Measurements from ENCODE around the gene HAUS7. TPM values are rescaled to one million over a fixed set of nuclear protein-coding genes. Genes with fewer than 3 reads are reported as not detected.

HAUS7 gene
- total and polyA plus RNA-seq, 2 experiments from 2014 or later: 24.5 to 28.3 TPM

DNA sequence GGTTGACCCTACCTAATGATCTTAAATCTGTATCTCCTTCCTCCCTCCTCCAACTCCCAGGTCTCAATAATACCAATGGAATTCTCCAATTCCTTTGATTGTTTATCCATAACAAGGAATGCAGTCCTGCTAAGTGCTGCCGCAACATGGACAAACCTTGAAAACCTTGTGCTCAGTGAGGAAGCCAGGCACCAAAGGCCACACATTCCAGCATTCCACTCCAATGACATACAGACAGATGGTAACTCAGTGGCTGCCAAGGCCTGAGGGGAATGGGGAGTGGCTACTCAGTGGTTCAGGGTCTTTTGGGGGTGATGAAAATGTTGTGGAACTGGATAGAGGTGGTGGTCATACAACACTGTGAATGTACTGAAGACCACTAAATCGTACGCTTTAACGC is 10.4 kb downstream of the HAUS7 start:
- Histone ChIP-seq H2AFZ (no peak overlapping the region), H3K4me1 (ENCODE audit: insufficient read depth) (peaks cover 7% of the 10 kb centered on the region), H3K27me3 (replicated peaks; ENCODE audit: insufficient read depth) (no peaks in the 10 kb centered on the region), H3K36me3 (ENCODE audit: low read depth) (no peaks in the 10 kb centered on the region), H3K9me2 (ENCODE audit: insufficient read depth) (no peaks in the 10 kb centered on the region), H3K27ac (no peak overlapping the region), H4K20me1 (ENCODE audit: insufficient read depth) (no peaks in the 10 kb centered on the region), H3F3A (ENCODE audit: insufficient read depth) (no peaks in the 10 kb centered on the region), H3K79me2 (ENCODE audit: insufficient read depth) (no peaks in the 10 kb centered on the region), H3K4me2 (ENCODE audit: unreplicated experiment) (no peak overlapping the region), H3K9ac (no peak overlapping the region), H3K4me3 (no peak overlapping the region), H3K9me3 (ENCODE audit: low read depth) (no peaks in the 10 kb centered on the region)
- in situ Hi-C loops (cut with MboI): no loop called here
- WGBS, 2 experiments (ENCODE audit: low coverage in 1 of 2, low lambda C conversion rate in 2 of 2, missing lambda C conversion rate in 2 of 2): 73 to 82% methylated on average over 3 to 4 of the region's 4 CpGs
- DNase-seq: peak; percentile 58
- TF ChIP-seq EZH2 (IDR thresholded peaks at IDR 0.05; ENCODE audit: insufficient read depth, poor library complexity, severe bottlenecking): no peak
- TF ChIP-seq EZH2phosphoT487 (IDR thresholded peaks at IDR 0.05; ENCODE audit: insufficient read depth, low read depth): no peak

DNA sequence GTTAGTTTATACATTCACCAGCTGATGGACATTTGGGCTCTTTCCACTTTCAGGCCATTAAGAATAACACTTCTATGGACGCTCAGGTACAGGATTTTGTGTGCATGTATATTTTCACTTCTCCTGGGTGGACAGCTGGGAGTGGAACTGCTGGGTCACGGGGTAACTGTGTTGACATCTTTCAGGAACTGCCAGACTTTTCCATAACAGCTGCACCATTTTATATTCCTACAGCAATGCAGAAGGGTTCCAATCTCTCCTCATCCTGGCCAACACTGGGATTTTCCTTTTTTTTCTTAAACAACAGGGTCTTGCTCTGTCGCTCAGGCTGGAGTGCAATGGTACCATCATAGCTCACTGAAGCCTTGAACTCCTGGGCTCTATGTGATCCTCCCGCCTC is 11.9 kb downstream of the HAUS7 start:
- no peak for DNase-seq

DNA sequence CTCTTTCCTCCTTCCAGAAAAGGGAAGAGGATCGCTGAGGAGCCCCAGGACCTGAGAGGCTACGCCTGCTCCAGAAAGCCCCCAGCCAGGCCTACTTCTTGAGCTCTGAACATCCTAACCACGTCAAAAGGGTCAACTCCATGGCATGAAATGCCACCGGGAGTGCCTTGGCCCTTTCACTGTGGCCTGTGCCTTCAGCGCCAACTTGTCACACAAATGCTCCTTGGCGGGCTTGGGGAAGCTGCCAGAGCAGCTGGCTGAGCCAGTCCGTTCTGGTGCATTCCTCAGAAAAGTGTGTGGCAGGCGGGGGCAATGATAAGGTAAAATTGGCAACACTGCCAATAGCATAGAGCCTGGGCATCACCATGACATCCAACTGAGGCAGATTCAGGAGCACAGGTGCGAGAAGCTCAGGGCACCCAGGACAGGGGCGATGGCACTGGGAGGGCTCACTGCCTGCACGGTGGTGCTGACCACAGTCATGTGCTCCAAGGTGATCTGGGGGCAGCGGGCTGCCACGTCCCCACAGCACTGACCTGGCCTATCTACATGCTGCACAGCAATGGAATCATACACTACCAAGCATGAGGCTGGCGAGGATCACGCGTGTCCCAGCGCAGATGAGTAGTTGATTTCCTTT is 12.4 kb downstream of the HAUS7 start:
- no peak for DNase-seq
- no peaks in the 10 kb centered on the region for H3F3A ChIP-seq (ENCODE audit: insufficient read depth)
- H2AFZ ChIP-seq: no peak overlapping the region
- no peak overlapping the region for H3K4me2 ChIP-seq (ENCODE audit: unreplicated experiment)
- H4K20me1 ChIP-seq (ENCODE audit: insufficient read depth): no peaks in the 10 kb centered on the region
- no peaks in the 10 kb centered on the region for H3K9me2 ChIP-seq (ENCODE audit: insufficient read depth)
- no peaks in the 10 kb centered on the region for H3K9me3 ChIP-seq (ENCODE audit: low read depth)
- no peaks in the 10 kb centered on the region for H3K27me3 ChIP-seq (replicated peaks; ENCODE audit: insufficient read depth)
- H3K4me1 ChIP-seq (ENCODE audit: insufficient read depth): peaks cover 7% of the 10 kb centered on the region
- in situ Hi-C loops (cut with MboI): no loop called here
- H3K79me2 ChIP-seq (ENCODE audit: insufficient read depth): no peaks in the 10 kb centered on the region
- no peak for TF ChIP-seq EZH2 (IDR thresholded peaks at IDR 0.05; ENCODE audit: insufficient read depth, poor library complexity, severe bottlenecking)
- no peak for TF ChIP-seq EZH2phosphoT487 (IDR thresholded peaks at IDR 0.05; ENCODE audit: insufficient read depth, low read depth)
- H3K9ac ChIP-seq: no peak overlapping the region
- H3K36me3 ChIP-seq (ENCODE audit: low read depth): no peaks in the 10 kb centered on the region
- no peak overlapping the region for H3K4me3 ChIP-seq
- H3K27ac ChIP-seq: no peak overlapping the region
- 92% methylated on average over 9 to 15 of the region's 17 CpGs for WGBS, 2 experiments (ENCODE audit: low coverage in 1 of 2, low lambda C conversion rate in 2 of 2, missing lambda C conversion rate in 2 of 2)

More for the DNA sequence above, 11.9 kb downstream of the HAUS7 start:
- no peaks in the 10 kb centered on the region for H3K79me2 ChIP-seq (ENCODE audit: insufficient read depth)
- 96 to 100% methylated on average over 3 to 4 of the region's 4 CpGs for WGBS, 2 experiments (ENCODE audit: low coverage in 1 of 2, low lambda C conversion rate in 2 of 2, missing lambda C conversion rate in 2 of 2)
- H3K27me3 ChIP-seq (replicated peaks; ENCODE audit: insufficient read depth): no peaks in the 10 kb centered on the region
- H3K4me1 ChIP-seq (ENCODE audit: insufficient read depth): peaks cover 7% of the 10 kb centered on the region
- no peak overlapping the region for H3K4me3 ChIP-seq
- TF ChIP-seq EZH2 (IDR thresholded peaks at IDR 0.05; ENCODE audit: insufficient read depth, poor library complexity, severe bottlenecking): no peak
- TF ChIP-seq EZH2phosphoT487 (IDR thresholded peaks at IDR 0.05; ENCODE audit: insufficient read depth, low read depth): no peak
- no peaks in the 10 kb centered on the region for H3K36me3 ChIP-seq (ENCODE audit: low read depth)
- H2AFZ ChIP-seq: no peak overlapping the region
- H3F3A ChIP-seq (ENCODE audit: insufficient read depth): no peaks in the 10 kb centered on the region
- no peak overlapping the region for H3K9ac ChIP-seq
- no peaks in the 10 kb centered on the region for H4K20me1 ChIP-seq (ENCODE audit: insufficient read depth)
- in situ Hi-C loops (cut with MboI): no loop called here
- H3K9me2 ChIP-seq (ENCODE audit: insufficient read depth): no peaks in the 10 kb centered on the region
- no peaks in the 10 kb centered on the region for H3K9me3 ChIP-seq (ENCODE audit: low read depth)
- H3K4me2 ChIP-seq (ENCODE audit: unreplicated experiment): no peak overlapping the region
- no peak overlapping the region for H3K27ac ChIP-seq

DNA sequence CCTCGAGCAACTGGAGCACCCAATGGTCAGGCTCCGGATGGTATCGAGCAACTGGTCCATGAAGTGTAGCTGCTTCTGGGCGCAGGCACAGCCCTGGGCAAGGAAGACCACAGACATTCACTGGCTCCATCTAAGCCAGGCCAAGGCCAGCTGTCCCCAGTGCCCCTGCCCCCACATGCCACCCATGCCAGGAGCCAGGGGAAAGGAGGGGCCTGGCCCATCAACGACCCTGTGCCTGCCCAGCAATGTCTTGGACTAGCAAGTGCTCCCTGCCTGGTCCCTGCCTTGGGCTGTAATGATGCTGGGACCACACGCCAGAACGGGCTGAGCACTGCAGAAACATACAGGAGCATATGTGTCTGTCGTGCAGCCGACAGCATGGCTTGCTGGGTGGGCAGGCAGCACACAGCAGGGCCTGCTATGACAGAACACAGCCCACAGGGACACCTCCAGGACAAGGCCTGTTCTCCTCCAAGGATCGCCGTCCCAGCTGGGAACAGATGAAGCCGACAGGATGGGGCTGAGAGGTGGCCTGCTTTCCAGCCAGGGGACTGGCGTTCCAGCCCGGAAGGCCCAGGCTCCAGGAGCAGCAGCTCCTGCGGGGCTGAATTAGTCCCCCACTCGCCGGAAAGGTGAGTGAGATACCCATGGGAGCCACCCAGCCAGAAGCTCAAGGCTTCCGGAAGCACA is 13.1 kb downstream of the HAUS7 start:
- Histone ChIP-seq H3K4me1 (ENCODE audit: insufficient read depth) (peaks cover 7% of the 10 kb centered on the region), H3F3A (ENCODE audit: insufficient read depth) (no peaks in the 10 kb centered on the region), H3K79me2 (ENCODE audit: insufficient read depth) (no peaks in the 10 kb centered on the region), H3K4me2 (ENCODE audit: unreplicated experiment) (no peak overlapping the region), H3K36me3 (ENCODE audit: low read depth) (no peaks in the 10 kb centered on the region), H3K9me2 (ENCODE audit: insufficient read depth) (no peaks in the 10 kb centered on the region), H3K4me3 (no peak overlapping the region), H3K9me3 (ENCODE audit: low read depth) (no peaks in the 10 kb centered on the region), H3K27me3 (replicated peaks; ENCODE audit: insufficient read depth) (no peaks in the 10 kb centered on the region), H3K27ac (no peak overlapping the region), H3K9ac (no peak overlapping the region), H4K20me1 (ENCODE audit: insufficient read depth) (no peaks in the 10 kb centered on the region), H2AFZ (no peak overlapping the region)
- in situ Hi-C loops (cut with MboI): no loop called here
- no peak for DNase-seq
- WGBS, 2 experiments (ENCODE audit: low coverage in 1 of 2, low lambda C conversion rate in 2 of 2, missing lambda C conversion rate in 2 of 2): 86 to 91% methylated on average over 9 to 14 of the region's 18 CpGs
- TF ChIP-seq EZH2 (IDR thresholded peaks at IDR 0.05; ENCODE audit: insufficient read depth, poor library complexity, severe bottlenecking) (no peak), EZH2phosphoT487 (IDR thresholded peaks at IDR 0.05; ENCODE audit: insufficient read depth, low read depth) (no peak)
